AML-193 (cell line): ENCODE results near the gene PLXDC2.
"Not testable (repeated sequence)": the region's sequence is repeated elsewhere in the genome, so short reads cannot be mapped to it uniquely, and the experiment has no call there.

Experiments
- DNase-seq, 2 experiments: peaks; one replicate each; lab custom pipeline; 2025; lab: John Stamatoyannopoulos, UW

The PLXDC2 gene

DNA sequence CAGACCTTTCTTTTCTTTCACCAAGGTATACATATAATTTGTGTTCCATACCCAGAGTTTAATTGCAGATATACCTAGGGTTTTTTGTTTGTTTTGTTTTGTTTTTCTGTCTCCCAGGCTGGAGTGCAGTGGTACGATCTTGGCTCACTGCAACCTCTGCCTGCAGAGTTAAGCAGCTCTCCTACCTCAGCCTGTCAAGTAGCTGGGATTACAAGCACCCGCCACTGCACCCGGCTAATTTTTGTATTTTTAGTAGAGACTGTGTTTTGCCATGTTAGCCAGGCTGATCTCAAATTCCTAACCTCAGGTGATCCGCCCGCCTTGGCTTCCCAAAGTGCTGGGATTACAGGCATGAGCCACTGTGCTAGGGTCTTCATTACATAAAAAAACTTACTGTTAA is 228.9 kb downstream of the PLXDC2 start:
- not testable (repeated sequence) for DNase-seq

DNA sequence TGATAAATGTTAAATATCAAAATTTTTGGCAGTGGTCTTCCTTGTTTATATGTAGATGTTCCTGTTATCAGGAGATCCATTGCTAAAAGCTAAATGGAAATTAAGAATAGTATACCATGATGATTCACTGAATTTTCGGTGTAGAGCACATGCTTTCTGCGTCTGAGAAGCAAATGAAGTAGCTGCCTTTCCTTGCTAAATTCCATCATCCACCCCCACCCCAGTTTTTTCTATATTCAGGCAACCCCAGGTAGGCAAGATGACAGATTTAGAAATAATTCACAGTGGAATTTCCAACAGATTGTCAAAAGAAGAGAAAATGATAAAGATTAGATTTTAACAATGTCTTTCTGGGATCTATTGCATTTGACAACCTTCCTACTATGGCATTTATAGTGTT is 231.9 kb downstream of the PLXDC2 start:
- no peak for DNase-seq

- no peak for DNase-seq
These were observed 241.9 kb downstream of the PLXDC2 start for GRCh38 chr10:20058135-20058534.

GRCh38 chr10:20059084-20059835 is 243.0 kb downstream of the PLXDC2 start:
- DNase-seq = no peak

DNA sequence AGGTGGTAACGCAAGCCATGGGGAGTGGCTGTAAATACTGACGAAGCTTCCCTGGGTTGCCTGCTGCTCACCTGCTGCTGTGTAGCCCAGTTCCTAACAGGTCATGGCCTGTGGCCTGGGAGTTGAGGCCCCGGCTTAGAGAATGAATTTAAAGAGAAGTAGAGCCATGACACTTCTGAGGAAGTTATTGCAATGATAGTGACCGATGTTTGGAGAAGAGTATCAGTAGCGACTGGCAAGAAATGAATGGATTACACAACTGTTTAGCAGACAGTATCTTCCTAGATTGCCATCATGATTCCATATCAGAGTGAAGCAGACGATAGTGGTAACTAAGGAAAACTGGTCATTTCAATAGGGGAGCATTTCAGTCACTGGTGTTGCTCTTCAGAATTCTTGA is 249.6 kb downstream of the PLXDC2 start:
- DNase-seq = no peak

DNA sequence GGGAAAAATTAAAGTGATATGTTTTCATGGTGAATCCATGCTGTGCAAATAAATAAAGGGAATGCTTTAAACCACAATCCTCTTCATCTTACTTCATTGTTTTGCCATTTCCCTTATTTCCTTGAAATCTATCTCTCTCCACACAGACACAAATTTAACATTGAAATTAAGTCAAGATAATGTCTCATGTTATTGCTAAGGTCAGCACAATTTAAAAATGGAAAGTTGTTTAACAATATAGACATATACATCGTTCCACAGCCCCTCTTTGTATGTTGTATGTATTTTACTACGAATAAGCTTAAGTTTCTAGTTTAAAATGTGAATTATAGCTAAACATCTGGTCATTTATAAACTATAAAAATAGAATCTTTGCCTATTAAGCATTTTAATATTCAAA is 256.9 kb downstream of the PLXDC2 start:
- no peak for DNase-seq

GRCh38 chr10:20075713-20076112 is 259.5 kb downstream of the PLXDC2 start:
- DNase-seq = no peak

DNA sequence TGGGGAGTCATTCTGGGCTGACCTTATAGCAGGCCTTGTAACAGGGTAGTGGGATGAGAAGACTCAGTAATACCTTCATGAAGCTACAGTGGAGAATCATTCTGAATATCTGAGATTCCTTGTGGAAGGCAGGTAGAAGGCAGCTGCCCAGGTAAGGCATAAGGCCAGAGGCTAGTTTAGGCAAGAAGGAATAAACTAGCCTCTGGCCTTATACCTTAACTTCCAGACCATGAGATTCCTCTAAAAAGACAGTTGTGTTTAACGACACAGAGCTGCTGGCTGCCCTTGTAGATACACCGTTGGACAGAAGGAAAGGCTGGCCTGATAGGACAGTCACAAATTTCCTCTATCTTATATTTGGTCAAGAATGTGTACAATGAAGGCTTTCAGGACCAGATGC is 268.2 kb downstream of the PLXDC2 start:
- no peak for DNase-seq

DNA sequence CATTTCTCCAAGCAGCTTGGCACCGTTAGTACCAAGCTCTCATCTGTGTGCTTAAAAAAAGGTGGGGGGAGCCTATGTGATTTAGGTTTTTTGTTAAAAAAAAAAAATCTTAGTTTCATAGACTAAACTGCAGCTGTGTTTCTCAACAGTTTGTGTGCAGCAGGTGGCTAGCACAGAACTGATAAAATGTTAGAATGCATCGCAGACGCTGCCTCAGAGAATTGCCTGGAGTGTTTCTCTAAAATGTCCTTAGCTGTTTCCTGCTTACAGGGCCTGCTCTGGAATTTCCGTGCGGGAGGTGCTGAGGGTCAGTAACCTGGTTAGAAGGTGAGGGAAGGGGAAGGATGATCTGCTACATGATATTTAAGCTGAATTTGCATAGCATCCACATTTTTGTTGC is 268.9 kb downstream of the PLXDC2 start:
- DNase-seq = no peak

DNA sequence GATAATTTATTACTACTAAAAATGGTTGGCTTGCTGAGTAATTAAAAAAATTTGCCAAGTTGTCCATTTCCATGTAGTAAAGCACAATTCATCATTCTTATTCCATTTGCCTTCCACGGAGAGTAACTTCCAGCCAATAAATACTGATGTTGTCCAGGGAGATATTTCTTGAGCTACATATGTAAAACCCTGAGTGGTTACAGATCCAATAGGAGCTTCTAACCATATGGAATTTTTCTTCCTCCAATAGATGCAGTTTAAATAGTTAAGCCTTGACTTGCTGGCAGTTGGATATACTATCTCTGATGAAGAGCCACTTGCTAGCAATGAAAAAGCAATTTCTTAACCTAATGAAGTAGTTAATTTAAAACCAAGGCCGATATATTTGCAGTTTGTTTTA is 271.1 kb downstream of the PLXDC2 start:
- DNase-seq = no peak

DNA sequence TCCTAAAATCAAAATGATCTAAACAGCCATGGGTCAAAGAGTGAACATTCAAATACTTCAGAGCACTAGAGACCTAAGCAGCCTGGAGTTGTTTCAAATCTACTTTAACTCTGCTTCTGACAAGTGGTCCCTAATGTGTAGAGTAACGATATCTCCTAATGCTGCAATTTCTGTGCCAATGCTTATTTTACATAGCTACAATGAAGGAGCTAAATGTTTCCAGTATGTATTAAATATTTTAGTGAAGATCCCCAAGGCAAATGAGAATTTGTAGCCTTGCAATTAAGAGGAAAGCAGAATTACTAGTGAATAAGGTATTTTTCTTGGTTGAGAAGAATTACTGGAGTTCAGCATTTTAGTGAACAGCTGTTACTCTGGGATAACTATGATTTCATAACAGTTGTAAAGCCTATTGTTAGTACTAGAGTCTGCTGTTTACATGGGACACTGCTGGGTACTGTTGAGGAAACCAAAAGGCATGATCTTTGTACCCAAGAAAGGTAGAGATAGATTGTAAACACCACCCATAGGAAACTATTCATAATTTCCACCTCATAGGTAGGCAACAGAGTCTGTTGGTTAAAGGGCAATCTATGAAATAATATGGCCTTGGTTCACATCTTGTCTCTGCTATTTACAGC is 271.9 kb downstream of the PLXDC2 start:
- DNase-seq = no peak

DNA sequence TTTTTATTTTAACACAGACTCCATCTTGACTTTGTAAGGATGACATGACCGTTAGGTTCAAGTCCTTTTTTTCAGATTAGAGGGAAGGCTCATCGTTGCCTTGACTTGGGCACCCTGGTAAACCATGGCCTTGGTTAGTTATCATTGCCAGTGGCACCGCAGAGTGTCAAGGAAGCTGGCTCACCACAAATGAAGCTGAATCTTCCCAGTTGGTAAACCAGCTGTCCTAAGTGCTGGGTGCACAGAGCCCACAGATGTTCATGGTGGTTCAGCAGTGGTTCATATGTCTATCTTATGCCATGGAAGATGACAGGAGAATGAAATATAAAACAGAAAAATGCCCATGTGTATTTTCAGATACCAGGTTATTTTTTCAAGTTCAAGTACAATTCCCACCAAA is 273.6 kb downstream of the PLXDC2 start:
- no peak for DNase-seq

DNA sequence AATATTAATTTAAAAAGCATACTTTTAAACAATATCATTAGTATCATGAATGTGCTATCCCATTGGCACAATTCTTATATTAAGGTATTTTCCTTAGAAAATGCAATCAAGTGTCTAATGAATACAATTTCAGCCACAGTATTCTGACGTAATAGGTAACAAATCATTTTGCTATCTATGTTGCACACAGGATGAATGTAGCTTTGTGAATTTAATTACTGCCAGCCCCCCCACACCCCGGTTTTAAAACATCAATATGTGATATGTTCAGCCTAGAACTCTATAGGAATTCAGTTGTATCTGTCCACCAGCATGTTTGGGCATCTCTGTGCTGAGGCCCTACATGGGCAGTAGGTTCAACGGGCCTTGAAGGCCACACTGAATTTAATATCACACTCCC is 274.6 kb downstream of the PLXDC2 start:
- no peak for DNase-seq

DNA sequence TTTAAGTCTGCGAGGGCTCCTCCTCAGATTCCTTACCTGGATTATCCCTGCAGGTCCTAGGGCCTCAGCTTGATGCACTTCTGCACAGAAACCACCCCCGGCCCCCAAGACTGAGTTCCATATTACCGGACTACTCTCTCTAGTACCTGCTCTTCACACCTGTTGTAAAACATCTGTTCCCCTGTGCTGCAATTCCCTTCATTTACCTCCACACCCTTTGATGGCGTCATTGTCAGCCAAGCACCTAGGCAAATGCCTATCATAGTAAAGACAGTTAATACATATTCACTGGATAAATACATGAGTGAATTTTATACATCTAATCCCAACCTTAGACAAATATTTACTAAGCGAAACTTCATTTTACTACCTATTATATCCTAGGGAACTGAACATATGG is 275.5 kb downstream of the PLXDC2 start:
- DNase-seq = no peak

DNA sequence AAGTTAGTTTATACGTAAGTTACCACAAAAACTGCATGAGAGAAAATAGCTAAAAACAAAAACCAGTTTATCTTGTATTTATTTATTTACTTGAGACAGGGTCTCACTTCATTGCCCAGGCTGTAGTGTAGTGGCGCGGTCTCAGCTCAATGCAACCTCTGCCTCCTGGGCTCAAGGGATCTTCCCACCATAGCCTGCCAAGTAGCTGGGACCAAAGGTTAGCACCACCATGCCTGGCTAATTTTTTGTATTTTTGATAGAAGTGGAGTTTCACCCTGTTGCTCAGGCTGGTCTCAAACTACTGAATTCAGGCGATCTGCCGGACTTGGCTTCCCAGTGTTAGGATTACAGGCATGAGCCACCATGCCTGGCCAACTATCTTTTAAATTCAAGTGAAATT is 277.4 kb downstream of the PLXDC2 start:
- no peak for DNase-seq

DNA sequence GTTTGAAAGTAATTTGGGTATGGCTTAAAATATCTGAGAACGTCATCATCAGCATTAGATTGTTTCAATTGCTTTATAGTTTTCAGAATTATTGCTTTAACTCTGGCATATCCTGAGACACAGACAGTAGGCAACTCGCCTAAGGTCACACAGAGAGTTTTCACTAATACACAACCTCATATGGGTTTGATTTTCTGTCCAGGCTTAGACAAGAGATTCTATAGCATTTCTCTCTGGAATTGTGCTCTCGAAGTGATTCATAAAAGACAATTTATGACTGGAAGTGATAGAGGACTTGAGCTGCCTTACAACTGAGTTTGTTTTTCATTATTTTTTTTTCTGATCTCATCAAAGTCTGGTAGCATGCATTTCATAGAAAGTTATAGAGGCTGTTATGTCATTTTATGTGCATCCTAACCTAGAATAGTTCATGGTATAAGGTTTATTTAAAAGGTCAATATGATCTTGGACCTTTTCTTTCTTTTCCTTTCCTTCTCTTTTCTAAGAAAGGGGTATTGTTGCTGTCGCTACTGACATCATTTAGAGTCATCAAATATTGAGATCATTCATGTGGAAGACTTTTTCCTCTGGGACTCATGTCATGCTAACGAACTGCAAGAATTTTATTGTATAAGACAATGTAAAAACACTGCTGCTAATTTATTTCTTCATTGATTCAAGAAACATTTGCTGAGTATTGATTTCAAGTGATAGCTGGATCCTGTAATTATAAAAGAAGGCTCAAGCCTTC is 278.2 kb downstream of the PLXDC2 start:
- DNase-seq = no peak

- DNase-seq = no peak
These were observed 283.9 kb downstream of the PLXDC2 start for GRCh38 chr10:20100171-20100570.

GRCh38 chr10:20105236-20105635 is 289.0 kb downstream of the PLXDC2 start:
- no peak for DNase-seq

- DNase-seq = no peak
These were observed 289.7 kb downstream of the PLXDC2 start for GRCh38 chr10:20105931-20106330.

GRCh38 chr10:20108021-20108420 is 291.8 kb downstream of the PLXDC2 start:
- no peak for DNase-seq

DNA sequence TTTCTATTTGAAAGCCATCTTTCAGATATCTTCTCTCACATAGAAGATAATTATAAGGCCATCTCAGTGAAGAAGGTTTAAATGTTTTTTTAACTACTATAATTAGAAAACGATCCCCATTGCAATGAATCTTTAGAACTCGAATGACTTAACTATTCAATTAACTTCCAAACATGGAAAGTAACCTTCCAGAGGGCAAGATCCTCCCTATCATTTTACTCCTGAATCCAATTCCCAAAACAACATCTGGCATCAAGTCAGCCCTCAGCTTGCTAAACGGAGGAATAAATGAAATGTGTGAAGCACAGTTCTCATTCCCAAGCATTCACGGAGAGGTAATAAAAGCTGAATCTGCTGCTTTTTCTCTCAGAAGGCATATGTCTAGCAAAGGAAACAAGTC is 293.4 kb downstream of the PLXDC2 start:
- no peak for DNase-seq

- DNase-seq = no peak
These were observed 294.2 kb downstream of the PLXDC2 start for GRCh38 chr10:20110125-20111100.
